HepG2 (cell line): ENCODE measurements around the gene EMC1. TPM values are rescaled to one million over a fixed set of nuclear protein-coding genes. Genes with fewer than 3 reads are reported as not detected.

Experiments
- ATM ChIP-seq: fragments of 450-650 bp; IDR thresholded peaks from 2 replicates; pipeline ENCODE4 v1.7.1; 2017; ENCODE audit warnings: mild to moderate bottlenecking, borderline replicate concordance
- CREM ChIP-seq, 2 experiments: sonication (generic) in 1 of 2; formaldehyde crosslinking in 1 of 2; IDR thresholded peaks; 2 replicates each; pipeline versions ENCODE4 v1.4.0 to v1.6.1; 2016 to 2020; ENCODE audit warnings: antibody characterized with exemption in 1 of 2, mild to moderate bottlenecking in 1 of 2, missing genetic modification reagents in 1 of 2
- DR1 ChIP-seq: sonication (generic); formaldehyde crosslinking; IDR thresholded peaks from 2 replicates; pipeline ENCODE4 v1.8.0; 2021; ENCODE audit warnings: mild to moderate bottlenecking, missing genetic modification reagents, inconsistent platforms
- HIVEP1 ChIP-seq: sonication (generic); formaldehyde crosslinking; IDR thresholded peaks from 2 replicates; pipeline ENCODE4 v1.4.0; 2020; ENCODE audit warnings: mild to moderate bottlenecking, missing genetic modification reagents
- MAFK ChIP-seq, 2 experiments: IDR thresholded peaks in 1 of 2; conservative IDR thresholded peaks in 1 of 2; 2 replicates each; pipeline ENCODE4 v1.6.1; 2011; ENCODE audit warnings: improper control_type of control experiment in 2 of 2, low read length in 2 of 2
- RBAK ChIP-seq: sonication (generic); formaldehyde crosslinking; IDR thresholded peaks from 2 replicates; pipeline ENCODE4 v1.5.1; 2020; ENCODE audit warnings: mild to moderate bottlenecking, missing genetic modification reagents
- SNAPC2 ChIP-seq: sonication (generic); formaldehyde crosslinking; IDR thresholded peaks from 2 replicates; pipeline ENCODE4 v1.8.1; 2022; ENCODE audit warnings: mild to moderate bottlenecking, missing genetic modification reagents
- TCF12 ChIP-seq, 2 experiments: fragments of 450-650 bp in 1 of 2; sonication (generic) in 1 of 2; formaldehyde crosslinking in 1 of 2; IDR thresholded peaks; 2 replicates each; pipeline versions ENCODE4 v1.6.1 to v1.8.0; 2017 to 2022; ENCODE audit warnings: antibody characterized with exemption in 1 of 2, mild to moderate bottlenecking in 1 of 2, missing genetic modification reagents in 1 of 2, moderate library complexity in 1 of 2
- ZFYVE20 ChIP-seq: sonication (generic); formaldehyde crosslinking; IDR thresholded peaks from 2 replicates; pipeline ENCODE4 v1.8.0; 2023; ENCODE audit warnings: low read depth, mild to moderate bottlenecking, moderate library complexity, missing genetic modification reagents, borderline replicate concordance
- ZNF138 ChIP-seq: sonication (generic); formaldehyde crosslinking; IDR thresholded peaks from 2 replicates; pipeline ENCODE4 v1.5.0; 2020; ENCODE audit warnings: mild to moderate bottlenecking, low read depth, missing genetic modification reagents
- ZNF34 ChIP-seq: sonication (generic); formaldehyde crosslinking; IDR thresholded peaks from 2 replicates; pipeline ENCODE4 v1.4.0; 2020; ENCODE audit warnings: mild to moderate bottlenecking, missing genetic modification reagents, borderline replicate concordance
- ZNF781 ChIP-seq: sonication (generic); formaldehyde crosslinking; IDR thresholded peaks from 2 replicates; pipeline ENCODE4 v1.5.1; 2020; ENCODE audit warnings: borderline replicate concordance, mild to moderate bottlenecking, missing genetic modification reagents; ENCODE audit errors: not compliant biosample characterization
- ZSCAN31 ChIP-seq: sonication (generic); formaldehyde crosslinking; IDR thresholded peaks from 2 replicates; pipeline ENCODE4 v1.5.0; 2020; ENCODE audit warnings: low read depth, mild to moderate bottlenecking, missing genetic modification reagents
- polyA plus RNA-seq, 8 experiments: library from polyadenylated mRNA; depleted of rRNA in 3 of 8; stranded (reverse) in 7 of 8; unstranded in 1 of 8; fragments of >200 nt; fragmentation: Illumina TruSeq in 4 of 8; extraction: Trizol in 4 of 8; gene quantifications; 2 replicates each; pipeline versions ENCODE4 v1.2.1 to v1.2.3, GENCODE V29; 2011 to 2016; ENCODE audit warnings: low read depth in 4 of 8, missing spikeins in 1 of 8, mixed read lengths in 1 of 8; ENCODE audit not compliant: insufficient read depth in 1 of 8
- total RNA-seq, 5 experiments: library from RNA; depleted of rRNA; stranded (reverse); fragments of >200 nt; fragmentation: Illumina TruSeq; extraction: Trizol; gene quantifications; 2 replicates each; pipeline ENCODE4 v1.2.3, GENCODE V29; 2016; ENCODE audit warnings: low read depth in 1 of 5
- TF ChIP-seq, protein P1 (sequence below): sonication (generic); formaldehyde crosslinking; IDR thresholded peaks from 2 replicates; pipeline ENCODE4 v1.4.0; 2020; ENCODE audit warnings: mild to moderate bottlenecking, missing genetic modification reagents, borderline replicate concordance
- TF ChIP-seq, protein P2 (sequence below): sonication (generic); formaldehyde crosslinking; IDR thresholded peaks from 2 replicates; pipeline ENCODE4 v1.8.1; 2023; ENCODE audit warnings: mild to moderate bottlenecking, missing genetic modification reagents, borderline replicate concordance
- TF ChIP-seq, protein P3 (sequence below): sonication (generic); formaldehyde crosslinking; IDR thresholded peaks from 2 replicates; pipeline ENCODE4 v1.4.0; 2020; ENCODE audit warnings: missing genetic modification reagents, borderline replicate concordance
- TF ChIP-seq, protein P4 (sequence below): sonication (generic); formaldehyde crosslinking; IDR thresholded peaks from 2 replicates; pipeline ENCODE4 v1.8.1; 2023; ENCODE audit warnings: mild to moderate bottlenecking, missing genetic modification reagents
- TF ChIP-seq, protein P5 (sequence below): sonication (generic); formaldehyde crosslinking; IDR thresholded peaks from 2 replicates; pipeline ENCODE4 v1.5.1; 2020; ENCODE audit warnings: missing genetic modification reagents, mild to moderate bottlenecking, borderline replicate concordance

EMC1 gene
- total and polyA plus RNA-seq, 2 of the 13 experiments (the other 11 are each of a cell fraction or from before 2014, with no cell fraction given), result 38.0 to 61.3 TPM

DNA sequence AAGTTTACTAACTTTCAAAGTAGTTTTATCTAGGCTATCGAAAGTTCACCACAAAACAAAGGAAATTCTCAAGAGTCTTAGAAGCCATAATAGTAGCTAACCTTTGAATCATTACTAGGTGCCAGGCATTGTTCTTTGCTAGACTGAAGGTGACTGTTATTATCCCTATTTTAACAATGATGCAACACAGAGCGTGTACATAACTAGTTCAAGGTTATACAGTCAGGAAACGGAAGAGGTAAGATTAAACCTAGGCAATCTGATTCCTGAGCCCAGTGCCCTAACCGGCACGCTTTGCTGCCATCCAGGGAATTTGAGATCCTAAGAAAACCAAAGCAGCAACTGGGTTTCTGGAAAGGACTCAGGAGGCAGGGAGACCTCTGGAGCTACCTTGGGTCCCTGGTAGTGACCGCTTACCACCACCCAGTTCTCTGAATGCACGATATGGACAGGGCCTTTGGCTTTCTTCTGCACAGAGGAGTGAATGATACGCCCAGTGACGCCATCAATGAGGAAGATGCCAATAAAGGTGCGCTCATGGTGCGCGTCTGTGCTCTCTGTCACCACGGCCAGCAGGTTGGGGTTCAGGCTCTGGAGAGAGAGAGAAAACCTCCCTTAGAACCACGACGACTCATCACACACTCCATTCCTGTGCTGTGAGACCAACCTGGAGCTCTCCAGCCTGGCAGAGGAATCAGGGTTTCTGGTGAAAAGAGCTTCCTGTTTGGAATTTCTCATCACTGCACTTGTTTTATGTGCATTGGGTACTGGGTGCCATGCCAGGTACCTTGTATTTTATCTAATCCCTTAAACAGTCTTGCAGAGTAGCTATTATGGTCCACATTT is 28.1 kb downstream of the EMC1 start (continued):
- TF ChIP-seq CREM (IDR thresholded peaks at IDR 0.05) (peak; percentile 33; the same call in 1 of the 2 replicates), CREM (CRISPR knock-in tag; IDR thresholded peaks at IDR 0.05) (no peak), SNAPC2 (CRISPR knock-in tag) (no peak), ATM (no peak), ZSCAN31 (no peak), MAFK (conservative IDR thresholded peaks at IDR 0.05 in 1 of 2, IDR thresholded peaks at IDR 0.05 in 1 of 2; ENCODE audit: low read length in 2 of 2) (no peak), DR1 (CRISPR knock-in tag) (no peak), ZFYVE20 (CRISPR knock-in tag) (no peak), TCF12 (IDR thresholded peaks at IDR 0.05) (no peak), TCF12 (CRISPR knock-in tag; IDR thresholded peaks at IDR 0.05) (no peak), ZNF138 (CRISPR knock-in tag) (no peak), ZNF34 (CRISPR knock-in tag) (no peak), HIVEP1 (no peak), ZNF781 (no peak), RBAK (CRISPR knock-in tag) (no peak)
- TF ChIP-seq, protein P1, sequence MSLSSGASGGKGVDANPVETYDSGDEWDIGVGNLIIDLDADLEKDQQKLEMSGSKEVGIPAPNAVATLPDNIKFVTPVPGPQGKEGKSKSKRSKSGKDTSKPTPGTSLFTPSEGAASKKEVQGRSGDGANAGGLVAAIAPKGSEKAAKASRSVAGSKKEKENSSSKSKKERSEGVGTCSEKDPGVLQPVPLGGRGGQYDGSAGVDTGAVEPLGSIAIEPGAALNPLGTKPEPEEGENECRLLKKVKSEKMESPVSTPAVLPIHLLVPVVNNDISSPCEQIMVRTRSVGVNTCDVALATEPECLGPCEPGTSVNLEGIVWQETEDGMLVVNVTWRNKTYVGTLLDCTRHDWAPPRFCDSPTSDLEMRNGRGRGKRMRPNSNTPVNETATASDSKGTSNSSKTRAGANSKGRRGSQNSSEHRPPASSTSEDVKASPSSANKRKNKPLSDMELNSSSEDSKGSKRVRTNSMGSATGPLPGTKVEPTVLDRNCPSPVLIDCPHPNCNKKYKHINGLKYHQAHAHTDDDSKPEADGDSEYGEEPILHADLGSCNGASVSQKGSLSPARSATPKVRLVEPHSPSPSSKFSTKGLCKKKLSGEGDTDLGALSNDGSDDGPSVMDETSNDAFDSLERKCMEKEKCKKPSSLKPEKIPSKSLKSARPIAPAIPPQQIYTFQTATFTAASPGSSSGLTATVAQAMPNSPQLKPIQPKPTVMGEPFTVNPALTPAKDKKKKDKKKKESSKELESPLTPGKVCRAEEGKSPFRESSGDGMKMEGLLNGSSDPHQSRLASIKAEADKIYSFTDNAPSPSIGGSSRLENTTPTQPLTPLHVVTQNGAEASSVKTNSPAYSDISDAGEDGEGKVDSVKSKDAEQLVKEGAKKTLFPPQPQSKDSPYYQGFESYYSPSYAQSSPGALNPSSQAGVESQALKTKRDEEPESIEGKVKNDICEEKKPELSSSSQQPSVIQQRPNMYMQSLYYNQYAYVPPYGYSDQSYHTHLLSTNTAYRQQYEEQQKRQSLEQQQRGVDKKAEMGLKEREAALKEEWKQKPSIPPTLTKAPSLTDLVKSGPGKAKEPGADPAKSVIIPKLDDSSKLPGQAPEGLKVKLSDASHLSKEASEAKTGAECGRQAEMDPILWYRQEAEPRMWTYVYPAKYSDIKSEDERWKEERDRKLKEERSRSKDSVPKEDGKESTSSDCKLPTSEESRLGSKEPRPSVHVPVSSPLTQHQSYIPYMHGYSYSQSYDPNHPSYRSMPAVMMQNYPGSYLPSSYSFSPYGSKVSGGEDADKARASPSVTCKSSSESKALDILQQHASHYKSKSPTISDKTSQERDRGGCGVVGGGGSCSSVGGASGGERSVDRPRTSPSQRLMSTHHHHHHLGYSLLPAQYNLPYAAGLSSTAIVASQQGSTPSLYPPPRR, result peak; percentile 55; the same call in 1 of the 2 replicates
- TF ChIP-seq, protein P2, sequence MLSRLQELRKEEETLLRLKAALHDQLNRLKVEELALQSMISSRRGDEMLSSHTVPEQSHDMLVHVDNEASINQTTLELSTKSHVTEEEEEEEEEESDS, result no peak
- TF ChIP-seq, protein P3, sequence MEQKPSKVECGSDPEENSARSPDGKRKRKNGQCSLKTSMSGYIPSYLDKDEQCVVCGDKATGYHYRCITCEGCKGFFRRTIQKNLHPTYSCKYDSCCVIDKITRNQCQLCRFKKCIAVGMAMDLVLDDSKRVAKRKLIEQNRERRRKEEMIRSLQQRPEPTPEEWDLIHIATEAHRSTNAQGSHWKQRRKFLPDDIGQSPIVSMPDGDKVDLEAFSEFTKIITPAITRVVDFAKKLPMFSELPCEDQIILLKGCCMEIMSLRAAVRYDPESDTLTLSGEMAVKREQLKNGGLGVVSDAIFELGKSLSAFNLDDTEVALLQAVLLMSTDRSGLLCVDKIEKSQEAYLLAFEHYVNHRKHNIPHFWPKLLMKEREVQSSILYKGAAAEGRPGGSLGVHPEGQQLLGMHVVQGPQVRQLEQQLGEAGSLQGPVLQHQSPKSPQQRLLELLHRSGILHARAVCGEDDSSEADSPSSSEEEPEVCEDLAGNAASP (CRISPR knock-in tag), result peak; percentile 31; the same call in 1 of the 2 replicates
- TF ChIP-seq, protein P4, sequence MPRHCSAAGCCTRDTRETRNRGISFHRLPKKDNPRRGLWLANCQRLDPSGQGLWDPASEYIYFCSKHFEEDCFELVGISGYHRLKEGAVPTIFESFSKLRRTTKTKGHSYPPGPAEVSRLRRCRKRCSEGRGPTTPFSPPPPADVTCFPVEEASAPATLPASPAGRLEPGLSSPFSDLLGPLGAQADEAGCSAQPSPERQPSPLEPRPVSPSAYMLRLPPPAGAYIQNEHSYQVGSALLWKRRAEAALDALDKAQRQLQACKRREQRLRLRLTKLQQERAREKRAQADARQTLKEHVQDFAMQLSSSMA (CRISPR knock-in tag), result no peak
- TF ChIP-seq, protein P5, sequence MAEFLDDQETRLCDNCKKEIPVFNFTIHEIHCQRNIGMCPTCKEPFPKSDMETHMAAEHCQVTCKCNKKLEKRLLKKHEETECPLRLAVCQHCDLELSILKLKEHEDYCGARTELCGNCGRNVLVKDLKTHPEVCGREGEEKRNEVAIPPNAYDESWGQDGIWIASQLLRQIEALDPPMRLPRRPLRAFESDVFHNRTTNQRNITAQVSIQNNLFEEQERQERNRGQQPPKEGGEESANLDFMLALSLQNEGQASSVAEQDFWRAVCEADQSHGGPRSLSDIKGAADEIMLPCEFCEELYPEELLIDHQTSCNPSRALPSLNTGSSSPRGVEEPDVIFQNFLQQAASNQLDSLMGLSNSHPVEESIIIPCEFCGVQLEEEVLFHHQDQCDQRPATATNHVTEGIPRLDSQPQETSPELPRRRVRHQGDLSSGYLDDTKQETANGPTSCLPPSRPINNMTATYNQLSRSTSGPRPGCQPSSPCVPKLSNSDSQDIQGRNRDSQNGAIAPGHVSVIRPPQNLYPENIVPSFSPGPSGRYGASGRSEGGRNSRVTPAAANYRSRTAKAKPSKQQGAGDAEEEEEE (CRISPR knock-in tag), result no peak
